Measurements from ENCODE around the gene PSIP1.

PSIP1 gene

DNA sequence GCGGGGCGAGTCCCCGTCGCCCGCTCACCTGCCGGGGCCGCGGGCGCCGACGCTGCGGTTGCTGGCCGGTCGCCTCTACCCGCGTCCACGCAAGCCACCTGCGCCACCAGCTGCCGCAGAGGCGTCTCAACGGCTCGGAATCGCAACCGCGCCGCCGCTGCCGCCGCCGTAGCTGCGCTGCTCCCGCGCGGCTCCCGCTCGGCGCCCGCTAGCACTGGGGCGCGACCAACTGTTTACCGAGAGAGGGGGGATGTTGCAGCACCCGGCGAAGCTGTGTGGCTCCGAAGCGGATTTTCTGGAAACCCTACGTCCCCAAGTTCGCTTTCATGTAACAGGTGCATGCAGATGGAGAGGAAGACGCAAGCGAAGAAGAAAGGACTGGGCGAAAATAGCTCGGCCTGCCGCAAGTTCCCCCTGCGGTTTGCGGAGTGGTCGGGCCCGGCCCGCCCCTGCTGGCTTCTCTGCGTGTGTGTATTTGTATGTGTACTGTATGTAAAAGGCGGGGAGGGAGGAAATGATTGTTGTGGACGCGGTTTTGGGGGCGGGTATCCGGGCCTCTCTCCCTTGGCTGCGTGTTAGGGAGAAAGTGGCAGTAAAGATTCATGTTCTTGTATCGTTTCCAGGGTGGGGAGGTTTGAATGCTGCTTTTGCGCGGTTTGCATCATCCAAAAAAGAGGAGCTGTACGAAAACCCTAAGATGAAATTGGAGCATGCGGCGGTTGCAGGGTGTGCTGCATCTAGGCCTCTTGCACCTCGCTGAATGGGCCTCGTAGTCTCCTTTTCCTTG lies at the start of gene PSIP1:
PSIP1 (minus strand) TSS at position 182 of the 787 bp plus-strand sequence. CDS start 782 bp downstream, outside the sequence.
- Histone ChIP-seq H3K9me3 (ENCODE audit: control insufficient read depth, insufficient read depth, low read length) (no peaks in the 10 kb centered on the region), H3K4me3 (ENCODE audit: low read length) (peak within 1 kb of the TSS; percentile 90), H3K36me3 (ENCODE audit: control insufficient read depth, insufficient read depth, low read length) (peaks cover under 1% of the 10 kb centered on the region; the same call in 1 of the 2 replicates), H3K27ac (ENCODE audit: low read length) (no peak within 1 kb of the TSS), H3K27me3 (ENCODE audit: control insufficient read depth, insufficient read depth, low read length) (no peaks in the 10 kb centered on the region), H3K4me1 (ENCODE audit: control insufficient read depth, insufficient read depth, low read length) (no peaks in the 10 kb centered on the region)
- DNase-seq (ENCODE audit: low read depth, low spot score), result no peak
- WGBS (ENCODE audit: insufficient coverage, insufficient read length), result no CpG with 5 or more reads among the region's 72 CpGs

- no peak for DNase-seq (ENCODE audit: low read depth, low spot score)
- Histone ChIP-seq H3K27ac (ENCODE audit: low read length) (no peak overlapping the region), H3K27me3 (ENCODE audit: control insufficient read depth, insufficient read depth, low read length) (no peaks in the 10 kb centered on the region), H3K9me3 (ENCODE audit: control insufficient read depth, insufficient read depth, low read length) (no peaks in the 10 kb centered on the region), H3K4me1 (ENCODE audit: control insufficient read depth, insufficient read depth, low read length) (no peaks in the 10 kb centered on the region), H3K36me3 (ENCODE audit: control insufficient read depth, insufficient read depth, low read length) (no peaks in the 10 kb centered on the region), H3K4me3 (ENCODE audit: low read length) (peak overlapping the region; percentile 72; the same call in 1 of the 2 replicates)
- WGBS (ENCODE audit: insufficient coverage, insufficient read length), result no CpG with 5 or more reads among the region's 13 CpGs
Measured at GRCh38 chr9:15553528-15553898, 42.7 kb upstream of the PSIP1 start.

DNA sequence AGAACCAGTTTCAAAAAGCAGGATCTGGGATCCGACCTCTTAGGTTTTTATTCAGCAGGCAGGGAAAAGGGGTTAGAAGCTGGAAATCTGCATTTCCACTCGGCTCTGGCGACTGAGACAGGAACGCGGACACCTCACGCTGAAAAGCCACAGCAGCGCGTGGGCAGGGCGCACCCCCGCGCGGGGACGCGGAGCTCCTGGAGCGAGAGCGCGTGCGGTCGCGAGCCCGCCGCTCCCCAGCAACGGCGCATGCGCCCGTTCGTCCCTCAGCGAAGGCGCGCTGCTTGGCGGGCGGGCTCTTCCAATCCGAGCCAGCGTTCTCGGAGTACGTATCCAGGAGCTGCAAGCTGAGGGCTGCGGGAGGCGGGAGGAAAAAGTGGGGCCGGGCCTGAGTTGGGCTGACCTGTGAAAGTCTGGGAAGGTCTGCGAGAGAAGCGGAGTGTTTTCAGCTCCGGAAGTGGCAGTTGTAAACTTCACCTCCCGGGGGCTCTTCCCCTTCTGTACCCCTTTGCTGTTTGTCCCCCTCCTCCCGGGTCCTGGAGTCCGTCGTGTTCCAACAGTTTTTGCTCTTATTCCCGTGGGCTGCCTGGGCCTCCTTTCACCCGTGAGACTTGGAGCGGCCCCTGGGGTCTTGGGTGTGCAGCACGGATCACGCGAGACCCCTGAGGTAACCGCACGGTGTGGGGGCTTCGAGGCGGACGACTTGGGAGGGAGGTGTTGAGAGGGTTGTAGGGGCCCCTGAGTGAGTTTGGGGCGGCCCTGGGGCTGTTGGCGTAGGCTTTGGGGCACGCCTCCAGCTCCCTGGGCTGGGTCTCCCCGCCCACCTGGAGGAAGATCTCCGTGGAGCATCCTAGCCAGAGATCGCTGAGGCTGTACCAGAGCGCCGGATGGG lies 42.1 kb upstream of the PSIP1 start, which contains the start of gene CCDC171:
CCDC171 (plus strand) TSS at position 408 of the 892 bp plus-strand sequence. CDS start 11,046 bp downstream, outside the sequence.
- Histone ChIP-seq H3K9me3 (ENCODE audit: control insufficient read depth, insufficient read depth, low read length) (no peaks in the 10 kb centered on the region), H3K27me3 (ENCODE audit: control insufficient read depth, insufficient read depth, low read length) (no peaks in the 10 kb centered on the region), H3K4me3 (ENCODE audit: low read length) (peak within 1 kb of the TSS; percentile 72; the same call in 1 of the 2 replicates), H3K4me1 (ENCODE audit: control insufficient read depth, insufficient read depth, low read length) (no peaks in the 10 kb centered on the region), H3K36me3 (ENCODE audit: control insufficient read depth, insufficient read depth, low read length) (no peaks in the 10 kb centered on the region), H3K27ac (ENCODE audit: low read length) (peak within 1 kb of the TSS; percentile 6)
- WGBS (ENCODE audit: insufficient coverage, insufficient read length), result no CpG with 5 or more reads among the region's 65 CpGs
- DNase-seq (ENCODE audit: low read depth, low spot score), result peak; percentile 90

DNA sequence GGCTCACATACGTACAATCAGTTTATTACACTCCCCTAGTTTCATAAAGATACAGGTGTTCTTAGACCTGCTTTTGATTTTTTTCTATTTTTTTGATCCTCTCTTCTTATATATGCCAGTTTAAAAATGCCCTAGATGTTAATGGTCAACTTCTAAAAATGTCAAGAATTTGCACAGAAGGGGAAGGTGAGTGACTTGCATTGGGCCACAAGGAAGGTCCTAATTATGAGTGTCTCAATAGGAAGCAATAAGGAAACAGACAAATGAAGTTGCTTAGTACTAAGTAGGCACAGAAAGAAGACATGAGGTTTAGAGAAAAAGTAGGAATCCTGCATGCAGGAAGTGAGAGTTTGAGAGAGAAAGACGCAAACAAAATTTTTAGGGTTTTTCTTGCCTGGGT lies 38.8 kb upstream of the PSIP1 start:
- H3K27ac ChIP-seq (ENCODE audit: low read length), result no peak overlapping the region
- no peaks in the 10 kb centered on the region for H3K27me3 ChIP-seq (ENCODE audit: control insufficient read depth, insufficient read depth, low read length)
- WGBS (ENCODE audit: insufficient coverage, insufficient read length), result no CpG with 5 or more reads among the region's 2 CpGs
- no peak for DNase-seq (ENCODE audit: low read depth, low spot score)
- no peaks in the 10 kb centered on the region for H3K36me3 ChIP-seq (ENCODE audit: control insufficient read depth, insufficient read depth, low read length)
- H3K9me3 ChIP-seq (ENCODE audit: control insufficient read depth, insufficient read depth, low read length), result no peaks in the 10 kb centered on the region
- no peaks in the 10 kb centered on the region for H3K4me1 ChIP-seq (ENCODE audit: control insufficient read depth, insufficient read depth, low read length)
- no peak overlapping the region for H3K4me3 ChIP-seq (ENCODE audit: low read length)

DNA sequence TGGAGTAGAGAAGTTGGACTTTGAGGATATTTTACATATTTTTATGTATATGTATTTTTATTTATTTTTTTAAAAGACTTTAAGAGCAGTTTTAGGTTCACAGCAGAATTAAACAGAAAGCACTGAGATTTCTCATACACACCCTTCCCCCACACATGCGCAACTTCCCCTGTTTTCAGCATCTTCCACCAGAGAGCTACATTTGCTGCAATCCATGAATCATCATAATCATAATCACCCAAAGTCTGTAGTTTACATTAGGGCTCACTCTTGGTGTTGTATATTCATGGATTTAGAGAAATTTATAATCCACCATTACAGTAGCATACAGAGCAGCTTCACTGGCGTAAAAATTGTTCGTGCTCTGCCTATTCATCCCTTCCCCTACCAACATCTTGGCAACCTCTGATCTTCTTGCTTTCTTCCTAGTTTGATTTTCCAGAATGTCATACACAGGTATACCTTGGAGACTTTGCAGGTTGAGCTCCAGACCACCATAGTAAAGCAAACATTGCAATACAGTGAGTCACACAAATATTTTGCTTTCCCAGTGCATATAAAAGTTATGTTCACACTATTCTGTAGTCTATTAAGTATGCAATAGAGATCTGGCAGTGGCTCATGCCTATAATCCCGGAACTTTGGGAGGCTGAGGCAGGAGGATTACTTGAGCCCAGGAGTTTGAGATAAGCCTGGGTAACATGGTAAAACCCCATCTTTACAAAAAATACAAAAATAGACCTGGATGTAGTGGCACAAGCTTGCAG lies 32.5 kb upstream of the PSIP1 start:
- no peak overlapping the region for H3K4me3 ChIP-seq (ENCODE audit: low read length)
- H3K27ac ChIP-seq (ENCODE audit: low read length), result no peak overlapping the region
- no peaks in the 10 kb centered on the region for H3K4me1 ChIP-seq (ENCODE audit: control insufficient read depth, insufficient read depth, low read length)
- no CpG with 5 or more reads among the region's 4 CpGs for WGBS (ENCODE audit: insufficient coverage, insufficient read length)
- no peaks in the 10 kb centered on the region for H3K27me3 ChIP-seq (ENCODE audit: control insufficient read depth, insufficient read depth, low read length)
- DNase-seq (ENCODE audit: low read depth, low spot score), result no peak
- no peaks in the 10 kb centered on the region for H3K9me3 ChIP-seq (ENCODE audit: control insufficient read depth, insufficient read depth, low read length)
- H3K36me3 ChIP-seq (ENCODE audit: control insufficient read depth, insufficient read depth, low read length), result no peaks in the 10 kb centered on the region

GRCh38 chr9:15542624-15543023 lies 31.9 kb upstream of the PSIP1 start:
- Histone ChIP-seq H3K27ac (ENCODE audit: low read length) (no peak overlapping the region), H3K4me1 (ENCODE audit: control insufficient read depth, insufficient read depth, low read length) (no peaks in the 10 kb centered on the region), H3K36me3 (ENCODE audit: control insufficient read depth, insufficient read depth, low read length) (no peaks in the 10 kb centered on the region), H3K9me3 (ENCODE audit: control insufficient read depth, insufficient read depth, low read length) (no peaks in the 10 kb centered on the region), H3K27me3 (ENCODE audit: control insufficient read depth, insufficient read depth, low read length) (no peaks in the 10 kb centered on the region), H3K4me3 (ENCODE audit: low read length) (no peak overlapping the region)
- WGBS (ENCODE audit: insufficient coverage, insufficient read length), result no CpG with 5 or more reads among the region's 2 CpGs
- no peak for DNase-seq (ENCODE audit: low read depth, low spot score)

DNA sequence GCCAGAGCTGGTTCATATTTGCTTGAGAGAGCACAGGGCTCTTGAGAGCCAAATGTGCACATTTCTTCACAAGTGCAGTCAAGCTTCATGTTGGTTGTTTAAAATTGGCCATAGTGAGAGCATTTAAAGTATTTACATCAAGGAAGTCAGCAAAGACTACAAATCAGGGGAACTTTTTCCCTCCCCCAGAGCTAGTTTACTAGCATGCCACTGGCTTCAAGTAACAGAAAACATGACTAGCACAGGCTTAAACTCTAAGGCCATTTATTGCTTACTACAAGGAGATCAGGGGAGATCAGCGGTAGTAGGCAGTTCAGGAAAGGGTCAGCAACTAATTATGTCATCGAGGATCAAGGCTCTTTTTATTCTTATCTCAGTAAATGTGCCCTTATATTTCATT lies 31.1 kb upstream of the PSIP1 start:
- no peak for DNase-seq (ENCODE audit: low read depth, low spot score)
- no CpG with 5 or more reads among the region's 2 CpGs for WGBS (ENCODE audit: insufficient coverage, insufficient read length)
- Histone ChIP-seq H3K27ac (ENCODE audit: low read length) (no peak overlapping the region), H3K4me3 (ENCODE audit: low read length) (no peak overlapping the region), H3K4me1 (ENCODE audit: control insufficient read depth, insufficient read depth, low read length) (no peaks in the 10 kb centered on the region), H3K36me3 (ENCODE audit: control insufficient read depth, insufficient read depth, low read length) (no peaks in the 10 kb centered on the region), H3K27me3 (ENCODE audit: control insufficient read depth, insufficient read depth, low read length) (no peaks in the 10 kb centered on the region), H3K9me3 (ENCODE audit: control insufficient read depth, insufficient read depth, low read length) (no peaks in the 10 kb centered on the region)

- H3K36me3 ChIP-seq (ENCODE audit: control insufficient read depth, insufficient read depth, low read length), result no peaks in the 10 kb centered on the region
Measured at GRCh38 chr9:15531380-15531779, 20.6 kb upstream of the PSIP1 start.

GRCh38 chr9:15529566-15530324 lies 19.0 kb upstream of the PSIP1 start:
- Histone ChIP-seq H3K9me3 (ENCODE audit: control insufficient read depth, insufficient read depth, low read length) (no peaks in the 10 kb centered on the region), H3K27me3 (ENCODE audit: control insufficient read depth, insufficient read depth, low read length) (no peaks in the 10 kb centered on the region), H3K27ac (ENCODE audit: low read length) (no peak overlapping the region), H3K4me3 (ENCODE audit: low read length) (no peak overlapping the region), H3K4me1 (ENCODE audit: control insufficient read depth, insufficient read depth, low read length) (no peaks in the 10 kb centered on the region), H3K36me3 (ENCODE audit: control insufficient read depth, insufficient read depth, low read length) (no peaks in the 10 kb centered on the region)
- WGBS (ENCODE audit: insufficient coverage, insufficient read length), result no CpG with 5 or more reads among the region's 4 CpGs
- DNase-seq (ENCODE audit: low read depth, low spot score), result no peak

More at GRCh38 chr9:15531380-15531779, 20.6 kb upstream of the PSIP1 start:
- Histone ChIP-seq H3K4me3 (ENCODE audit: low read length) (no peak overlapping the region), H3K27me3 (ENCODE audit: control insufficient read depth, insufficient read depth, low read length) (no peaks in the 10 kb centered on the region), H3K27ac (ENCODE audit: low read length) (no peak overlapping the region), H3K9me3 (ENCODE audit: control insufficient read depth, insufficient read depth, low read length) (no peaks in the 10 kb centered on the region), H3K4me1 (ENCODE audit: control insufficient read depth, insufficient read depth, low read length) (no peaks in the 10 kb centered on the region)
- no peak for DNase-seq (ENCODE audit: low read depth, low spot score)
- WGBS (ENCODE audit: insufficient coverage, insufficient read length), result no CpG with 5 or more reads among the region's 1 CpG

All from iPS DF 6.9 (cell line).